Measurements from ENCODE around the gene WWOX.

DNA sequence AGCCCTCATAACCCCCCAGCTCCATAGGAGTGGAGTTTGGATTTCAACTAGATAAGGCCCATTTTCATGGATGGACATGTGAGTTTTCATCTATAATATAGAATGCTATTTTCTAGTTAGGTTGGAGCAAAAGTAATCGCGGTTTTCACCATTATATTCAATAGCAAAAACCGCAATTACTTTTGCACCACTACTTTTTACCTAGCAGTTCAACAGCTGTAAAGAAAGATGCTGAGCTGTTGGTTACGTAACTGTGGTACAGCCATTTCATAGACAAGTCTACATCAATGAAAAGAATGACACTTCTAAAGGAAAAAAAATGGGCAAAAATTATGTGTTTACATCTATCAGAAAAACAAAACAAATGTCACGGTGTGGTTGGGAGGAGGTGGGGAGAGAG is 993.4 kb downstream of the WWOX start:
- TF ChIP-seq, protein P1, sequence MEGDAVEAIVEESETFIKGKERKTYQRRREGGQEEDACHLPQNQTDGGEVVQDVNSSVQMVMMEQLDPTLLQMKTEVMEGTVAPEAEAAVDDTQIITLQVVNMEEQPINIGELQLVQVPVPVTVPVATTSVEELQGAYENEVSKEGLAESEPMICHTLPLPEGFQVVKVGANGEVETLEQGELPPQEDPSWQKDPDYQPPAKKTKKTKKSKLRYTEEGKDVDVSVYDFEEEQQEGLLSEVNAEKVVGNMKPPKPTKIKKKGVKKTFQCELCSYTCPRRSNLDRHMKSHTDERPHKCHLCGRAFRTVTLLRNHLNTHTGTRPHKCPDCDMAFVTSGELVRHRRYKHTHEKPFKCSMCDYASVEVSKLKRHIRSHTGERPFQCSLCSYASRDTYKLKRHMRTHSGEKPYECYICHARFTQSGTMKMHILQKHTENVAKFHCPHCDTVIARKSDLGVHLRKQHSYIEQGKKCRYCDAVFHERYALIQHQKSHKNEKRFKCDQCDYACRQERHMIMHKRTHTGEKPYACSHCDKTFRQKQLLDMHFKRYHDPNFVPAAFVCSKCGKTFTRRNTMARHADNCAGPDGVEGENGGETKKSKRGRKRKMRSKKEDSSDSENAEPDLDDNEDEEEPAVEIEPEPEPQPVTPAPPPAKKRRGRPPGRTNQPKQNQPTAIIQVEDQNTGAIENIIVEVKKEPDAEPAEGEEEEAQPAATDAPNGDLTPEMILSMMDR (IDR thresholded peaks at IDR 0.05 in 8 of 11, conservative IDR thresholded peaks at IDR 0.05 in 3 of 11): no peak
- TF ChIP-seq POLR2A (IDR thresholded peaks at IDR 0.05) (no peak), POLR2AphosphoS5 (IDR thresholded peaks at IDR 0.05) (no peak)
